GM12875 (cell line): ENCODE data around the gene KCNJ6.
"Not testable (repeated sequence)": the region's sequence is repeated elsewhere in the genome, so short reads cannot be mapped to it uniquely, and the experiment has no call there.

ENCODE experiments used
- H3K4me3 ChIP-seq: one replicate; pipeline ENCODE4 v1.5.1; 2011; ENCODE audit warnings: low read depth, low read length, control low read depth
- TF ChIP-seq, protein P1 (sequence below): IDR thresholded peaks from 2 replicates; pipeline ENCODE4 v1.5.1; 2011; ENCODE audit warnings: low read depth, mild to moderate bottlenecking, control low read depth, inconsistent platforms, low read length, moderate library complexity, borderline replicate concordance; ENCODE audit not compliant: insufficient read depth

Gene KCNJ6

DNA sequence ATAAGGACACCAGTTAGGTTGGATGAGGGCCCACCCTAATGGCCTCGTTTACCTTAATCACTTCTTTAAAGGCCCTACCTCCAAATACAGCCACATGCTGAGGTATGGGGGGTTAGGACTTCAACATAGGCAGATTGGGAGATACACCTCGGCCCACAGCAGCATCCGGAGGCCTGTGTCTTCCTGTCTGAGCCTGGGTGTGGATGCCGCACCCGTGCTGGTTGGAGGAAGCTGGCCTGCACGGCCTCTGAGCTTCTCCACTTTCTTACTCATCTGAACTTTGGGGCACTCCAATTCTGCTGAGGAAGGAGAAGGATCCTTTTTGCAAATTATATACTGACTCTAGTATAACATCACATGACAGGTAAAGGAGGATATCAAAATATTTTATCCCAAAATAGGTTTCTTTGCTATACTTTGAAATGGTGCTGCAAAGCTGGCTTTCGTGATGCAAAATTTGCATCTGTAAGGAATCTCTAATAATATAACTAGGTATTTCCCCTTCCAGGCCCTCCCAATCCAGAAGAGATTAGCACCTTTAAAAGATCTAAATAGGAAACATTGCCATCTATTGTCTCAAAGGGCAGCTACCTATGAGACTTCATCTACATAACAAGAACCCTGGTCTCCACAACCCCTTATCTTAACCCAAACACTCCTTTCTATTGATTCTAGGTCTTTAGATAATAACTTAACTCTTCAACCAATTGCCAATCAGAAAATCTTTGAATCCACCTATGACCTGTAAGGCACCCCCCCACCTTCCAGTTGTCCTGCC lies 247.6 kb downstream of the KCNJ6 start:
- no peak overlapping the region for H3K4me3 ChIP-seq
- TF ChIP-seq, protein P1, sequence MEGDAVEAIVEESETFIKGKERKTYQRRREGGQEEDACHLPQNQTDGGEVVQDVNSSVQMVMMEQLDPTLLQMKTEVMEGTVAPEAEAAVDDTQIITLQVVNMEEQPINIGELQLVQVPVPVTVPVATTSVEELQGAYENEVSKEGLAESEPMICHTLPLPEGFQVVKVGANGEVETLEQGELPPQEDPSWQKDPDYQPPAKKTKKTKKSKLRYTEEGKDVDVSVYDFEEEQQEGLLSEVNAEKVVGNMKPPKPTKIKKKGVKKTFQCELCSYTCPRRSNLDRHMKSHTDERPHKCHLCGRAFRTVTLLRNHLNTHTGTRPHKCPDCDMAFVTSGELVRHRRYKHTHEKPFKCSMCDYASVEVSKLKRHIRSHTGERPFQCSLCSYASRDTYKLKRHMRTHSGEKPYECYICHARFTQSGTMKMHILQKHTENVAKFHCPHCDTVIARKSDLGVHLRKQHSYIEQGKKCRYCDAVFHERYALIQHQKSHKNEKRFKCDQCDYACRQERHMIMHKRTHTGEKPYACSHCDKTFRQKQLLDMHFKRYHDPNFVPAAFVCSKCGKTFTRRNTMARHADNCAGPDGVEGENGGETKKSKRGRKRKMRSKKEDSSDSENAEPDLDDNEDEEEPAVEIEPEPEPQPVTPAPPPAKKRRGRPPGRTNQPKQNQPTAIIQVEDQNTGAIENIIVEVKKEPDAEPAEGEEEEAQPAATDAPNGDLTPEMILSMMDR, result no peak

DNA sequence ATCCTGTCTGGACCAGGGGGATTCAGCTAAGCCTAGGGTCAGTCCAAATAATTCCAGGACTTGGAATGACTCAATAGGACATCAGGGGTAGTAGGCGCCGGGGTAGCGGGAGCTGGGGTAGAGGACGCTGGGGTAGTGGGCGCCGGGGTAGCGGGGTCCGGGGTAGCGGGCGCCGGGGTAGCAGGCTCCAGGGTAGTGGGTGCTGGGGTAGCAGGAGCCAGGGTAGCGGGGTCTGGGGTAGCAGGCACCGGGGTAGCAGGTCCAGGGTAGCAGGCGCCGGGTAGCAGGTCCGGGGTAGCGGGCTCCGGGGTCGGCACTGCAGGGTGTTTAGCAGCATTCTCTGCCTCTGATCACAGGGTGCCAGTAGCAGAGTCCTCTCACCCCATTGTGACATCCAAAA lies 248.9 kb downstream of the KCNJ6 start:
- TF ChIP-seq, protein P1, result no peak
- H3K4me3 ChIP-seq, result no peak overlapping the region

DNA sequence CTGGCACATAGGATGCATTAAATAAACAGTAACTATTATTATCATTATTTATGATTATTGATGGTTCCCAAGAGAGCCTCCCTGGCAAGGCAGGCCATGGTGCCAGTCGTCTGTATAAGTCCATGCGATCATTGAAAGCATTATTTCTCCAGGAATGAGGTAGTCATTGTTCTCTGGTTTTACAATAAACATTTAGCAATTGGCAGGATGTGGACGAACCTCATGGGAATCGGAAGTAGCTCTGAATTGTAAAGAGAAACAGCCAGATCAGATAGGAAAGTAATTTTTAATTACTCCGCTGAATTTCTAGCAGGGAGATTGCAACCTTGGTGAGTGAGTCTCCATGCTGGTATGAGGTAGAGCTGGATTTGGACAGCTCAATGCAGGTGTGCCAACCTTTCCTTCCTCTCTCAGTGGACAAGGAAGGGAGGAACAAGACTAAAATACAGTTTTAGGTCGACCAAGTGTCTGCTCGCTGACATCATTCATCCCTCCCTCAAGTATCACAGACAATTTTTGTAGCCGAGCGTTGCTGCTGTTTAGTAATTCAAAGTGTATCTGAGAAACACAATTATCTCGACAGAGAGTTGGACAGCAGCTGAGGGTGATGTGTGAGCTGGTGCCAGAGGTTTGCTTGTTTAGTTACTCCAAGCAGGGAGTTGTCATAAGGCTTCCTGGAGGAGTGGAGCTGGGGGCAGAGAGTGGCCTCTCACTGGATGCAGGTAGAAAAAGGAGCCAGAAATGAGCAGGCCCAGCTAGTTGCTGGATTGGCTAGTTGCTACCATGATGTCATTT lies 250.8 kb downstream of the KCNJ6 start:
- no peak overlapping the region for H3K4me3 ChIP-seq

DNA sequence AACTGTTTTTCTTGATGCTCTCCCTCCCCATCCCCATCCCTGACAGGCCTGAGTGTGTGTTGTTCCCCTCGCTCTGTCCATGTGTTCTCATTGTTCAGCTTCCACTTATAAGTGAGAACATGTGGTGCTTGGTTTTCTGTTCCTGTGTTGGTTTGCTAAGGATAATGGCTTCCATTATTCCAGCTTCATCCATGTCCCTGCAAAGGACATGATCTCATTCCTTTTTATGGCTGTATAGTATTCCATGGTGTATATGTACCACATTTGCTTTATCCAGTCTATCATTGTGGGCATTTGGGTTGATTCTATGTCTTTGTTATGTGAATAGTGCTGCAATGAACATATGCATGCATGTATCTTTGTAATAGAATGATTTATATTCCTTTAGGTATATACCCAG lies 254.0 kb downstream of the KCNJ6 start:
- not testable (repeated sequence) for H3K4me3 ChIP-seq

More for the DNA sequence above, 250.8 kb downstream of the KCNJ6 start:
- TF ChIP-seq, protein P1, result no peak

DNA sequence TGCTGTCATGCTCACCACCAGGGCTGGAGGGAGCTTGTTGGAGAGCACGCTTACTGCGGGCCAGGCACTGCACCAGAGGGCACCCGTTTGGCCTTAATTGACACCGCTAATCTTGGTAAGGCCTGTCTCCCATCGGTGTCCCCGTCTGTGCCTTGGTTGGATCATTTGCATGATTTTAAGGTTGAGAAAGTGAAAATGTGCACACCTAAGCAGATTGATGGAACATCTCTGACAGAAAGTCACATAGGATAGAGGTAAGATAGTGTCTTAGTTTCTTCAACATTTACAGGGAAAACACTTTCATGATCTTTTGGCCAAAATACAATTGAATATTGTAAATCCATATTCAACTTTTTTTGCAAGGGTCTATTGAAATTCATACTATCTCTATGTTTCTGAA lies 255.5 kb downstream of the KCNJ6 start:
- TF ChIP-seq, protein P1, result no peak

DNA sequence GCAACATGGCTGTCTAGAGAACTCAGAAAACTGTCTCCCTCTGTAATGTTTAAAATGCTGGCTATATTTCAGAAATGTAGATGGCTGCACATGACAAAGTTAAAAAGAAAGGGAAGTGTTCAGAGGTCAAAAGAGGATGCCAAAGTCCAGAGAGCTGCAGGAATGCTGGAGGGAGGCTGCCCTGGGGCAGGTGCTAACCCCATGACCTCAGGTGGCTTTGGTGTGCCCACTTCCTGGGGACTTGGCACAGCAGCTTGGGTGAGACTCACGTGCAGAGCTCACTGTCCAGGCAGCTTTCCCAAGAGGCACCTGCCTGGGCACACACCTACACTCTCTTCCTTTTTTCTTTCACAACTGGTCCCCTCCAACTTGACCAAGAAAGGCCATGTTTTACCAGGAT lies 256.4 kb downstream of the KCNJ6 start:
- no peak overlapping the region for H3K4me3 ChIP-seq
- TF ChIP-seq, protein P1, result no peak

More for the DNA sequence above, 255.5 kb downstream of the KCNJ6 start:
- H3K4me3 ChIP-seq, result no peak overlapping the region

DNA sequence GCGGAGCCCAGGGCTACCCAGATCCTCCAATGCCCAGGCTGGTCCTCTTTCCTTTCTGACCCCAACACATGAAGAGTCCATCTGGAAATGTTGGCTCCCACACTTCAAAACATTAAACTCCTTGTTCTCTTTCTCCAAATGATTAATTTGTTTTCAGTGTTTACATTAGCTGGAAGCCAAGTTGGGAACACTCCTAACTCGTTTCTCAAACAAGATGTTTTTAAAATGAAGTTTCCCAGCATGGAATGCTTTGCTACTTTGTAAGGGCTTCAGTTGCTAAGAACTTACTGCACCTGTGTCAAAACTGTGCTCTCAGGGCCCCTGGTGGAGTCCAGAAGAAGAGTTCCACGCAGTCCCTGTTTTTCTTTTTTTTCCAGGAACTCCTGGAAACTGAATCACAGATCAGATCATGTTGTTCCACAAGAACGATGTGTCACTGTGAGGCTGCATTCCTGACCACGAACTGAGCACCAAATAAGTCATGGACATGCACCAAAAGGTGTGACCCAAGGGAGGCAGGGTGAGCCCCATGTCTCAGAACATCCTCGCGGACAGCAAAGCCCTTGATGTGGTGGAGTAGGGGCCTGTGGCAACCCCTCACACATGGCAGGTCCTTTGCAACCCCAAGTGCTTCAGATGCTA lies 257.3 kb downstream of the KCNJ6 start:
- TF ChIP-seq, protein P1, result no peak
- H3K4me3 ChIP-seq, result no peak overlapping the region
